K562 (cell line): ENCODE results near the gene WDR17.

ENCODE experiments used
- ESRRA ChIP-seq: fragments of 450-650 bp; IDR thresholded peaks from 2 replicates; pipeline ENCODE4 v1.6.1; 2014; ENCODE audit warnings: low read depth, mild to moderate bottlenecking, moderate library complexity, borderline replicate concordance
- GTF2A2 ChIP-seq: IDR thresholded peaks from 2 replicates; pipeline ENCODE4 v1.6.1; 2016; ENCODE audit warnings: mild to moderate bottlenecking, missing genetic modification characterization, missing compliant biosample characterization
- GTF2E2 ChIP-seq: fragments of 200-800 bp; sonication (Bioruptor generic); IDR thresholded peaks from 2 replicates; pipeline ENCODE4 v1.6.1; 2016; ENCODE audit warnings: missing genetic modification characterization, missing compliant biosample characterization
- POLR2A ChIP-seq: fragments of 450-650 bp; conservative IDR thresholded peaks from 2 replicates; pipeline ENCODE4 v1.6.1; 2016
- POU5F1 ChIP-seq: fragments of 150-350 bp; IDR thresholded peaks from 2 replicates; pipeline ENCODE4 v1.6.1; 2014; ENCODE audit warnings: borderline replicate concordance, low read length, low read depth, mild to moderate bottlenecking; ENCODE audit not compliant: partially characterized antibody
- RCOR1 ChIP-seq, 2 experiments: IDR thresholded peaks; 2 replicates each; pipeline ENCODE4 v1.6.1; 2012; ENCODE audit warnings: low read depth in 2 of 2, low read length in 2 of 2, borderline replicate concordance in 1 of 2, improper control_type of control experiment in 1 of 2
- TCFL5 ChIP-seq: fragments of 250-450 bp; sonication (Bioruptor Pico); conservative IDR thresholded peaks from 2 replicates; pipeline ENCODE4 v1.6.1; 2021; ENCODE audit warnings: mild to moderate bottlenecking, moderate library complexity, matching md5 sums
- ZNF121 ChIP-seq: sonication (generic); formaldehyde crosslinking; conservative IDR thresholded peaks from 2 replicates; pipeline ENCODE4 v1.8.0; 2022; ENCODE audit warnings: missing genetic modification reagents
- ZNF143 ChIP-seq: sonication (generic); formaldehyde crosslinking; IDR thresholded peaks from 2 replicates; pipeline ENCODE4 v1.9.0; 2022; ENCODE audit warnings: mild to moderate bottlenecking, missing genetic modification reagents
- TF ChIP-seq, protein P1 (sequence below), 3 experiments: IDR thresholded peaks in 2 of 3; conservative IDR thresholded peaks in 1 of 3; 2 replicates each; pipeline ENCODE4 v1.5.1; 2011 to 2012; ENCODE audit warnings: low read length in 3 of 3, mild to moderate bottlenecking in 3 of 3, control low read depth in 2 of 3, improper control_type of control experiment in 1 of 3, inconsistent platforms in 1 of 3, low read depth in 1 of 3, mixed read lengths in 1 of 3, moderate library complexity in 1 of 3; ENCODE audit not compliant: insufficient read depth in 2 of 3
- TF ChIP-seq, protein P2 (sequence below): sonication (generic); formaldehyde crosslinking; IDR thresholded peaks from 2 replicates; pipeline ENCODE4 v1.8.0; 2022; ENCODE audit warnings: missing genetic modification reagents, mild to moderate bottlenecking, borderline replicate concordance
- TF ChIP-seq, protein P3 (sequence below): sonication (generic); formaldehyde crosslinking; IDR thresholded peaks from 2 replicates; pipeline ENCODE4 v1.8.0; 2023; ENCODE audit warnings: mild to moderate bottlenecking, missing genetic modification reagents
- TF ChIP-seq, protein P4 (sequence below): sonication (generic); formaldehyde crosslinking; IDR thresholded peaks from 2 replicates; pipeline ENCODE4 v1.8.1; 2023; ENCODE audit warnings: mild to moderate bottlenecking, missing genetic modification reagents

DNA sequence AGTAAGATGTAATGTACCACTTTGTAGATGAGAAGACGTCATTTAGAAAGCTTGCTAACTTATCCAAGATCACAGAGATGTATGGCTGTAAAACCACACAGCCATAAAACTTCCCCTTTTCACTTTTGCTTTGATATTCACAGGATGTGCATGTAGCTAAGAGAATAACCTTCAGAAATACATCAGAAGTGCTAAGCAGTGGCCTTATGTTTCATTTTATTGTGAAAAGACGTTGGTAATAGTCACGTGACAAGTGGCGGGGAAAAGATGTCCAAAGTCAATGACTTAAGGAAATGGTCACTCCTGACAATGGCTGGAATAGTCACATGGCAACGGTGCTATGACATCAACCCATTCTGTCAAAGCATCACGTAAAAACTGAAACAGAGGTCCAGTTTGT is 12.9 kb upstream of the WDR17 start:
- no peak for TF ChIP-seq ESRRA
- no peak for TF ChIP-seq POLR2A
- TF ChIP-seq GTF2E2 (tag) = no peak
- no peak for TF ChIP-seq ZNF143
- TF ChIP-seq, protein P1, sequence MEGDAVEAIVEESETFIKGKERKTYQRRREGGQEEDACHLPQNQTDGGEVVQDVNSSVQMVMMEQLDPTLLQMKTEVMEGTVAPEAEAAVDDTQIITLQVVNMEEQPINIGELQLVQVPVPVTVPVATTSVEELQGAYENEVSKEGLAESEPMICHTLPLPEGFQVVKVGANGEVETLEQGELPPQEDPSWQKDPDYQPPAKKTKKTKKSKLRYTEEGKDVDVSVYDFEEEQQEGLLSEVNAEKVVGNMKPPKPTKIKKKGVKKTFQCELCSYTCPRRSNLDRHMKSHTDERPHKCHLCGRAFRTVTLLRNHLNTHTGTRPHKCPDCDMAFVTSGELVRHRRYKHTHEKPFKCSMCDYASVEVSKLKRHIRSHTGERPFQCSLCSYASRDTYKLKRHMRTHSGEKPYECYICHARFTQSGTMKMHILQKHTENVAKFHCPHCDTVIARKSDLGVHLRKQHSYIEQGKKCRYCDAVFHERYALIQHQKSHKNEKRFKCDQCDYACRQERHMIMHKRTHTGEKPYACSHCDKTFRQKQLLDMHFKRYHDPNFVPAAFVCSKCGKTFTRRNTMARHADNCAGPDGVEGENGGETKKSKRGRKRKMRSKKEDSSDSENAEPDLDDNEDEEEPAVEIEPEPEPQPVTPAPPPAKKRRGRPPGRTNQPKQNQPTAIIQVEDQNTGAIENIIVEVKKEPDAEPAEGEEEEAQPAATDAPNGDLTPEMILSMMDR (IDR thresholded peaks at IDR 0.05 in 2 of 3, conservative IDR thresholded peaks at IDR 0.05 in 1 of 3; ENCODE audit: insufficient read depth in 2 of 3, low read depth in 1 of 3, low read length in 3 of 3) = no peak
- no peak for TF ChIP-seq POU5F1
- TF ChIP-seq TCFL5 = no peak
- no peak for TF ChIP-seq RCOR1 (IDR thresholded peaks at IDR 0.05; ENCODE audit: borderline replicate concordance in 1 of 2, low read depth in 2 of 2, low read length in 2 of 2)
- TF ChIP-seq, protein P2, sequence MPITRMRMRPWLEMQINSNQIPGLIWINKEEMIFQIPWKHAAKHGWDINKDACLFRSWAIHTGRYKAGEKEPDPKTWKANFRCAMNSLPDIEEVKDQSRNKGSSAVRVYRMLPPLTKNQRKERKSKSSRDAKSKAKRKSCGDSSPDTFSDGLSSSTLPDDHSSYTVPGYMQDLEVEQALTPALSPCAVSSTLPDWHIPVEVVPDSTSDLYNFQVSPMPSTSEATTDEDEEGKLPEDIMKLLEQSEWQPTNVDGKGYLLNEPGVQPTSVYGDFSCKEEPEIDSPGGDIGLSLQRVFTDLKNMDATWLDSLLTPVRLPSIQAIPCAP = no peak
- TF ChIP-seq, protein P3, sequence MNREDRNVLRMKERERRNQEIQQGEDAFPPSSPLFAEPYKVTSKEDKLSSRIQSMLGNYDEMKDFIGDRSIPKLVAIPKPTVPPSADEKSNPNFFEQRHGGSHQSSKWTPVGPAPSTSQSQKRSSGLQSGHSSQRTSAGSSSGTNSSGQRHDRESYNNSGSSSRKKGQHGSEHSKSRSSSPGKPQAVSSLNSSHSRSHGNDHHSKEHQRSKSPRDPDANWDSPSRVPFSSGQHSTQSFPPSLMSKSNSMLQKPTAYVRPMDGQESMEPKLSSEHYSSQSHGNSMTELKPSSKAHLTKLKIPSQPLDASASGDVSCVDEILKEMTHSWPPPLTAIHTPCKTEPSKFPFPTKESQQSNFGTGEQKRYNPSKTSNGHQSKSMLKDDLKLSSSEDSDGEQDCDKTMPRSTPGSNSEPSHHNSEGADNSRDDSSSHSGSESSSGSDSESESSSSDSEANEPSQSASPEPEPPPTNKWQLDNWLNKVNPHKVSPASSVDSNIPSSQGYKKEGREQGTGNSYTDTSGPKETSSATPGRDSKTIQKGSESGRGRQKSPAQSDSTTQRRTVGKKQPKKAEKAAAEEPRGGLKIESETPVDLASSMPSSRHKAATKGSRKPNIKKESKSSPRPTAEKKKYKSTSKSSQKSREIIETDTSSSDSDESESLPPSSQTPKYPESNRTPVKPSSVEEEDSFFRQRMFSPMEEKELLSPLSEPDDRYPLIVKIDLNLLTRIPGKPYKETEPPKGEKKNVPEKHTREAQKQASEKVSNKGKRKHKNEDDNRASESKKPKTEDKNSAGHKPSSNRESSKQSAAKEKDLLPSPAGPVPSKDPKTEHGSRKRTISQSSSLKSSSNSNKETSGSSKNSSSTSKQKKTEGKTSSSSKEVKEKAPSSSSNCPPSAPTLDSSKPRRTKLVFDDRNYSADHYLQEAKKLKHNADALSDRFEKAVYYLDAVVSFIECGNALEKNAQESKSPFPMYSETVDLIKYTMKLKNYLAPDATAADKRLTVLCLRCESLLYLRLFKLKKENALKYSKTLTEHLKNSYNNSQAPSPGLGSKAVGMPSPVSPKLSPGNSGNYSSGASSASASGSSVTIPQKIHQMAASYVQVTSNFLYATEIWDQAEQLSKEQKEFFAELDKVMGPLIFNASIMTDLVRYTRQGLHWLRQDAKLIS (CRISPR knock-in tag) = no peak
- TF ChIP-seq ZNF121 = no peak
- no peak for TF ChIP-seq GTF2A2 (tag)
- TF ChIP-seq, protein P4, sequence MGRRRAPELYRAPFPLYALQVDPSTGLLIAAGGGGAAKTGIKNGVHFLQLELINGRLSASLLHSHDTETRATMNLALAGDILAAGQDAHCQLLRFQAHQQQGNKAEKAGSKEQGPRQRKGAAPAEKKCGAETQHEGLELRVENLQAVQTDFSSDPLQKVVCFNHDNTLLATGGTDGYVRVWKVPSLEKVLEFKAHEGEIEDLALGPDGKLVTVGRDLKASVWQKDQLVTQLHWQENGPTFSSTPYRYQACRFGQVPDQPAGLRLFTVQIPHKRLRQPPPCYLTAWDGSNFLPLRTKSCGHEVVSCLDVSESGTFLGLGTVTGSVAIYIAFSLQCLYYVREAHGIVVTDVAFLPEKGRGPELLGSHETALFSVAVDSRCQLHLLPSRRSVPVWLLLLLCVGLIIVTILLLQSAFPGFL (CRISPR knock-in tag) = no peak
